Natural killer cell (primary cell): ENCODE measurements around the gene SLC25A10. TPM values are rescaled to one million over a fixed set of nuclear protein-coding genes. Genes with fewer than 3 reads are reported as not detected.
A peak's percentile ranks its signal among the peaks of the same experiment; 100 is the strongest.

Experiments
- ATAC-seq, 3 donors: fragments of 150-1000 bp in 2 of 3; fragments of 200-7000 bp in 1 of 3; cut with Tn5 transposase; 1 replicate in 1 of 3; 2 replicates in 2 of 3; pipeline ENCODE4 v1.10.0; 2021; ENCODE audit warnings: mild to moderate bottlenecking in 2 of 3, moderate library complexity in 2 of 3
- DNase-seq, 2 donors: peaks; one replicate each; pipeline versions ENCODE4 v3.0.0 to v3.0.0-alpha.2; 2013 to 2021; ENCODE audit warnings: mixed read lengths in 1 of 2
- H3K27ac ChIP-seq: one replicate; pipeline ENCODE4 v1.5.1; 2013; ENCODE audit warnings: mild to moderate bottlenecking, low read length
- H3K27me3 ChIP-seq: one replicate; pipeline ENCODE4 v1.6.1; 2013; ENCODE audit warnings: low read length; ENCODE audit not compliant: control insufficient read depth, insufficient read depth
- H3K36me3 ChIP-seq: one replicate; pipeline ENCODE4 v1.6.1; 2013; ENCODE audit warnings: low read length; ENCODE audit not compliant: control insufficient read depth, insufficient read depth
- H3K4me1 ChIP-seq: one replicate; pipeline ENCODE4 v1.6.1; 2013; ENCODE audit warnings: low read length; ENCODE audit not compliant: control insufficient read depth, insufficient read depth
- H3K4me3 ChIP-seq: one replicate; pipeline ENCODE4 v1.5.1; 2013; ENCODE audit warnings: low read length
- H3K9me3 ChIP-seq: one replicate; pipeline ENCODE4 v1.6.1; 2013; ENCODE audit warnings: low read length; ENCODE audit not compliant: control insufficient read depth, insufficient read depth
- H3K27ac Mint-ChIP-seq, 2 donors: one replicate each; pipeline ENCODE4 v1.8.0; 2022; ENCODE audit warnings: mild to moderate bottlenecking in 2 of 2, mixed read lengths in 2 of 2, moderate library complexity in 1 of 2
- H3K27me3 Mint-ChIP-seq, 2 donors: one replicate each; pipeline ENCODE4 v1.8.0; 2022; ENCODE audit warnings: low read depth in 2 of 2, mixed read lengths in 2 of 2
- H3K36me3 Mint-ChIP-seq: one replicate; pipeline ENCODE4 v1.8.0; 2022; ENCODE audit warnings: mixed read lengths
- H3K4me1 Mint-ChIP-seq, 2 donors: one replicate each; pipeline ENCODE4 v1.8.0; 2022; ENCODE audit warnings: mixed read lengths in 2 of 2
- H3K4me3 Mint-ChIP-seq: one replicate; pipeline ENCODE4 v1.8.0; 2022; ENCODE audit warnings: mild to moderate bottlenecking, moderate library complexity, mixed read lengths
- H3K9me3 Mint-ChIP-seq, 2 donors: one replicate each; pipeline ENCODE4 v1.8.0; 2022; ENCODE audit warnings: mixed read lengths in 2 of 2
- CTCF ChIP-seq: fragments of 200-600 bp; IDR thresholded peaks from one replicate; pipeline ENCODE4 v1.8.0; 2022; ENCODE audit warnings: antibody characterized with exemption
- WGBS: methylation state at CpG from one replicate; pipeline ENCODE4 v1.1.7; 2013; ENCODE audit warnings: missing lambda C conversion rate; ENCODE audit not compliant: insufficient coverage; 5-methylcytosine and 5-hydroxymethylcytosine counted together
- intact Hi-C: fragments of 100-400 bp; cut with micrococcal nuclease; formaldehyde crosslinking; loops from one replicate; pipeline ENCODE4 v1.14.2; 2022
- total RNA-seq, 4 donors: library from RNA; stranded (reverse); fragments of 120-200 nt in 1 of 4; gene quantifications; one replicate each; pipeline versions ENCODE4 v1.2.3 to v1.2.4, GENCODE V29; 2013 to 2022

SLC25A10 gene
- total RNA-seq, 3 donors from 2014 or later (not counting 1 experiment from before 2014, with no cell fraction given) = 5.7 to 6.3 (median 5.8) TPM

- Histone ChIP-seq H3K27ac (peak overlapping the region; percentile 83), H3K9me3 (no peaks in the 10 kb centered on the region), H3K4me1 (peaks cover 41% of the 10 kb centered on the region), H3K27me3 (no peaks in the 10 kb centered on the region), H3K36me3 (peaks cover 15% of the 10 kb centered on the region), H3K4me3 (peak overlapping the region; percentile 89)
- Mint-ChIP-seq H3K4me1 (peaks cover 15 to 23% of the 10 kb centered on the region in 2 donors), H3K36me3 (no peaks in the 10 kb centered on the region), H3K4me3 (peak overlapping the region; percentile 94), H3K27ac (peak overlapping the region; percentile 89 to 94), H3K9me3 (no peaks in the 10 kb centered on the region), H3K27me3 (no peaks in the 10 kb centered on the region)
- peak in 1 of 2 donors; percentile 58 for DNase-seq
- WGBS = under 1% methylated on average over 16 of the region's 16 CpGs
- intact Hi-C loops = loop anchor here (5.0 kb wide), 1 partner anchor 36 kb away; the partner anchor contains the start of gene MRPL12
- peak; percentile 22 to 47 (median 27) for ATAC-seq
- TF ChIP-seq CTCF = no peak
Observed at GRCh38 chr17:81666092-81666341, 46.1 kb upstream of the SLC25A10 start.

GRCh38 chr17:81666342-81667191 lies 45.5 kb upstream of the SLC25A10 start, which contains the start of the genes CCDC137 and OXLD1:
TSS of gene CCDC137 (plus strand) at chr17:81666737. CDS start at chr17:81666767, 30 bp downstream.
TSS of gene OXLD1 (minus strand) at chr17:81666605. CDS start at chr17:81666577, 28 bp downstream.
- under 1% methylated on average over 96 of the region's 96 CpGs for WGBS
- Mint-ChIP-seq H3K4me1 (peaks cover 15 to 23% of the 10 kb centered on the region in 2 donors), H3K9me3 (no peaks in the 10 kb centered on the region), H3K36me3 (no peaks in the 10 kb centered on the region), H3K27ac (peak within 1 kb of the TSS; percentile 89 to 94), H3K4me3 (peak within 1 kb of the TSS; percentile 94), H3K27me3 (no peaks in the 10 kb centered on the region)
- Histone ChIP-seq H3K4me3 (peak within 1 kb of the TSS; percentile 89), H3K27me3 (no peaks in the 10 kb centered on the region), H3K27ac (peak within 1 kb of the TSS; percentile 83), H3K4me1 (peaks cover 41% of the 10 kb centered on the region), H3K36me3 (peaks cover 21% of the 10 kb centered on the region), H3K9me3 (no peaks in the 10 kb centered on the region)
- no peak for TF ChIP-seq CTCF
- intact Hi-C loops = loop anchor here (5.0 kb wide), 1 partner anchor 36 kb away; the partner anchor contains the start of gene MRPL12
- DNase-seq = peak; percentile 92 to 96
- peak; percentile 91 to 99 (median 98) for ATAC-seq

- 92% methylated on average over 18 of the region's 18 CpGs for WGBS
- DNase-seq (peak in 1 of 2 donors; percentile 23), ATAC-seq (no peak)
- Histone ChIP-seq H3K4me1 (peaks cover 37% of the 10 kb centered on the region), H3K27ac (no peak overlapping the region), H3K27me3 (no peaks in the 10 kb centered on the region), H3K4me3 (no peak overlapping the region), H3K9me3 (no peaks in the 10 kb centered on the region), H3K36me3 (peaks cover 32% of the 10 kb centered on the region)
- Mint-ChIP-seq H3K9me3 (no peaks in the 10 kb centered on the region), H3K27ac (peak overlapping the region in 1 of 2 donors; percentile 89), H3K4me3 (peak overlapping the region; percentile 94), H3K4me1 (peaks cover 15 to 23% of the 10 kb centered on the region in 2 donors), H3K27me3 (no peaks in the 10 kb centered on the region), H3K36me3 (no peaks in the 10 kb centered on the region)
- intact Hi-C loops = loop anchor here (5.0 kb wide), 1 partner anchor 35 kb away; the partner anchor contains the start of gene MRPL12
- TF ChIP-seq CTCF = no peak
Observed at GRCh38 chr17:81667754-81668153, 44.3 kb upstream of the SLC25A10 start.
